Measurements from ENCODE around the gene MINDY4.

Gene MINDY4

DNA sequence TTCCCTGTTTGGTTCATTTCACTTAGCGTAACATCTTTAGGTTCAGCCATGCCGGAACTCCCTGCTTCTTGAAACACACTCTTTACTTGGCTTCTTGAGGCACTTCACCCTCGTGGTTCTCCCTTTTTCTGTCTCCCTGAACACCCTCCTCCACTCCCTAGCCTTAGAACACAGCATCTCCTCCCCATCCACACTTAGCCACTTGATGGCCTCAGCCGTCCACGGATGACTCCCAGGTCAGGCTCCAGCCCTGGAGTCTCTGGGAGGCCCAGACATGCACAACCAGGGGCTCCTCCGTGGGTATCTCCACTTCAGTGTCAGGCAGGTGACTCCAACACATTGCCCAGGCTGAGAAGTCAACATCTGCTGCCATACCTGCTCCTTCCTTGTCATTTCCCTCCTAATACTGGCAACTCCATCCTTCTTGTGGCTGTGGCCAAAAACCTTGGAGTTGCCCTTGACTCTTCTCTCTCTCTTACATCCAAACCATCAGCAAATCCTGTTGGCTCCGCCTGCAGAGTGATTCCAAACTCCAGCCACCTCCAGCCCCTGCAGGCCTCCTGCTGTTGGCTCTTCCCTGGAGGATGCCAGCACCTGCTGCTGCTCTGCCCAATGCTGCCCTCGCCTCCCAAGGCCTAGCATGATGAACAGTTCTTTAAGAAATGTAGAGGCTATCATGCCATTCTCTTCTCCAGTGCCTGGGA, 27.7 kb upstream of the MINDY4 start:
- DNase-seq: no peak

DNA sequence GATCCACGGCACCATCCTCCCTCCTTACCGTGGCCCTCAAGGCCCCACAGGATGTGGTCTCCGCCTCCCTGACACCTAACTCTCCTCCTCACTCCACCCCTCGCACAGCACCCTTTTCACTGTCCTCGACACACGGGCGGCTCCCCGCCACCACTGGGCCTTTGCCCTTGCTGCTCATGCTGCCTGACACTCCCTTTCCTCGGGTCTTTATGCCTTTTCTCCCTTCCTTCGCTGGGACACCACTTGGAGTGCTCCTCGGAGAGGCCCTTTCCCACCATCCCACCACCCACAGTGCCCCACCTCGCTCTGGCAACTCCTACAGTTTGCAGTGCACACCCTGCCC, 27.2 kb upstream of the MINDY4 start:
- peak in 1 of 2 donors; percentile 11 for DNase-seq

DNA sequence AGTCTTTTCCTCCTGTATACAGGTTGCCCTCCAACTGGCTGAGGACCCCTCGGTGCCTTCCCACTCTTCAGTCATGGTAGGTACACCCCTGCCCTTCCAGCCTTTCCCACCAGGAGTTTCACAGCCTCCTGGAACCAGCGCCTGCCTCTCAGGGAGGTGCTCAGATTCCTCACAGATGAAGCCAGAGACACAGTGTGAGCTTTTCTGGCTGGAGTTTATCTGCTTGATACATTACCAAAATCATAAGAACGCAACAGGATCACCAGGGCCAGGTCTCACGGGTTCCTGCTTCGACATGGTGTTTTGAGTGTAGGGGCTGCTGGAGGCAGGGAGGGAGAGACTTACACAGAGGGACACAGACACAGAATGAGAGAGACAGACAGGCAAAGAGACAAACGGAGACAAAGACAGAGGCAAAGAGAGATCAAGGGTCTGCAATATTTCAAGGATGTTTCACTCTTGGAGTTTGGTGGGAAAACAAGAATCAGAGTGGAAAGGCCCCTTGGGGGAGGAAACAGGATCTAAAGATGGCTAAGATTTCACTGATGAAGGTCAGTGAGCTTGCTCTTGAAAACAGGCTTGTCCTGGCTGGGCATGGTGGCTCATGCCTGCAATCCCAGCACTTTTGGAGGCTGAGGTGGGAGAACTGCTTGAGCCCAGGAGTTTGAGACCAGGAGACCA, 25.8 kb upstream of the MINDY4 start:
- no peak for DNase-seq

DNA sequence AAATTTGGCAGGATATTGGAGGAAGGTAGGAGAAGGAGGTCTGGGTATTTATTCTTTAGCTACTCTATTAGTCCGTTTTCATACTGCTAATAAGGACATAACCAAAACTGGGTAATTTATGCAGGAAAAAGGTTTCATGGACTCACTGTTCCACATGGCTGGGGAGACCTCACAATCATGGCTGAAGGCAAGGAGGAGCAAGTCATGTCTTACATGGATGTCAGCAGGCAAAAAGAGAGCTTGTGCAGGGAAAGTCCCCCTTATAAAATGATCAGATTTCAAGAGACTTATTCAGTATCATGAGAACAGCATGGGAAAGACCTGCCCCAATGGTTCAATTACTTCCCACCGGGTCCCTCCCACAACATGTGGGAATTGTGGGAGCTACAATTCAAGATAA, 21.2 kb upstream of the MINDY4 start:
- no peak for DNase-seq

DNA sequence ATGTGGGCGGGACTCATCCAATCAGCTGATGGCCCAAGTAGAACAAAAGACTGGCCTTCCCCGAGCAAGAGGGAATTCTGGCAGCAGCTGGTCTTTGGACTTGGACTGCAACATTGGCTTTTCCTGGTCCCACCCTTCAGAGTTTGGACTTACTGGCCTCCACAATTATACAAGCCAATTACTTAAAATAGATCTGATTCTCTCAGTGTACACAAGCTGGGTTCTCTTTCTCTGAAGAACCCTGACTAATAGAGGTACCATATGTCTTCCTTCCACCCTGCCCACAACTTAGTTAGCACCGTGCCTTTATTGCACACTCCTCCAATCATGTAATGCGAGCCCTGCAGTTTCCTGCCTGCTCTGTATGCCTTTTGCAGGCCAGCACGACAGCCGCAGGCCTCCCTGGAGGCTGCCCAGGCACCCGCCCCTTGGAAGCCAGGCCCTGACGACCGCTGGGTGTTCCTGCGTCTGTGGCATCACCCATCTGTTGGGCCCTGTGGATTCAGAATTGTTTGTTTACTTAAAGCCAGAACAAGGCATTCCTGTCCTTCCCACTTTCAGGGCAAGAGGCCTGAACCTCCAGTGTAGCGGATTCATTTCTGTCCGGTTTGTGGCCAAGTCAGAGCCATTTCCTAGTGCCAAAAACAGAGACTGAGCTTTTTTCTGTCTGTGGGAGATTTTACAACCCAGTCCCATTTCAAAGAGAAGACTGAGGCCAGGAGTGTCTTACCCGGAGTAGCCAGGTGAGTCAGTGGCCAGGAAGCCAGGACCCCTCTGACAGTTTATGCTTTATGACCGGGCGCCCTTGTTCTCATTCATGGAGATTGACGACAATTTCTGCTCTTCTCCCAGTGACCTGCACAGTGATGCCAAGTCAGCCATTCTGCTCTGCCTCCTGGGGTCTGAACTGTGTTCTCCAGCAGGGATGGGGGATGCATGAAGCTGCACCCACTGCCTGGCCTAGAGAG, 20.2 kb upstream of the MINDY4 start:
- DNase-seq: no peak

- no peak for DNase-seq
These were observed 19.4 kb upstream of the MINDY4 start, which contains the start of gene INMT for GRCh38 chr7:30751696-30752273. Gene INMT, plus strand, starts transcription at chr7:30752135. Its CDS starts 16 bp downstream, at chr7:30752151.

DNA sequence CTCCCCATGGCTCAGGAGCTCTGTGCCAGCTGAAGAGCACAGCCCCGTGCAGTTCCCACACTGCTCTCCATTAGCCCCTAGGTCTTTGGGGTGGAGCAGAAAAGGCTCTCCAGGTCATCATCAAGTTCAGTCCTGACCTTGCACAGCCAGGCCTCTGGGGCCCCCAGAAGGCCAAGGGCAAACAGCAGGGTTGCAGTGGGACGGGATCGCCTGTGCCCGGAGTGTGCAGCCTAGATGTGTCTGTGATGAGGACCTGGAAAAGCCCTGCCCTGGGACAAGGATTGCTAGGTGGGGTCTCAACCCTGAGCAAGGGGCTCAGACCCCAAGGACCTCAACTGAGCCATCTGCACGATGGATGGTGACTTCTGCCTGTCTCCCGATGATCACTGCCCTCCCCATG, 18.7 kb upstream of the MINDY4 start:
- no peak for DNase-seq

DNA sequence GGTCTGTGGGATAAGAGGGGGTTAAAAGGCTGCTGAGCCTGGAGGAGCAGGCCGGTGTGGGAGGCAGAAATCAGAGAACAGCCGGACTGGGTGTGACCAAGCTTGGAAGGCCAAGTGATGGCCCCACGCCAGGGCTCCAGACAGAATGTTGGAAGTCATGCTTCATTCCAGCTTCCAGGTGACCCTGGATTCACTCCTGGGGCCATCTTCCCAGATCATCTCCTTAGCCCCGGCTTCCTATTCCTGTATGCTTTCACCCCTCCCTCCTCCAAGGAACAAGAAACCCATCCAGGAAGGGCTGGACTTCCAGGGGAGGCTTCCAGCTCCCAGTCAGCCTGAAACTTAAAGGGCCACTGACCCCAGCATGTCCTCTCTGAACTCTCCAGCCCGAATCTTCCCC, 18.2 kb upstream of the MINDY4 start:
- no peak for DNase-seq

DNA sequence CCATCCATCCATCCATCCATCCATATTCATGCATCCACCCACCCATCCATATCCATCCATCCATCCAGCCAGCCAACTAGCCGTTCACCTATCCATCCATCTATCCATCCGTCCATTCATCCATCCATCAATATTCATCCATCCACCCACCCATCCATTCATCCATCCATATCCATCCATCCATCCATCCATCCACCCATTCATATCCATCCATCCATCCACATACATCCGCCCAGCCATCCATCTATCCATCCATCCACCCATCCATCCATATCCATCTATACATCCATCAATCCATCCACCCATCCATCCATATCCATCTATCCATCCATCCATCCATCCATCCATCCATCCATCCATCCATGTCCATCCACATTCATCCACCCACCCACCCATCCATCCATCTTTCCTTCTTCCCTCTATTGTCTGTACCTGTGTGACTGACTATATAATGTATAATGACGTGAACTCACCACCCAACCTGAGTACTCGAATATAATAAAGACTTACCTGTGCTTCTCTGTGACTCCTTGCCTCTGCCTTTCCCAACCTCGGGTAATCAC, 16.8 kb upstream of the MINDY4 start:
- DNase-seq: no peak

DNA sequence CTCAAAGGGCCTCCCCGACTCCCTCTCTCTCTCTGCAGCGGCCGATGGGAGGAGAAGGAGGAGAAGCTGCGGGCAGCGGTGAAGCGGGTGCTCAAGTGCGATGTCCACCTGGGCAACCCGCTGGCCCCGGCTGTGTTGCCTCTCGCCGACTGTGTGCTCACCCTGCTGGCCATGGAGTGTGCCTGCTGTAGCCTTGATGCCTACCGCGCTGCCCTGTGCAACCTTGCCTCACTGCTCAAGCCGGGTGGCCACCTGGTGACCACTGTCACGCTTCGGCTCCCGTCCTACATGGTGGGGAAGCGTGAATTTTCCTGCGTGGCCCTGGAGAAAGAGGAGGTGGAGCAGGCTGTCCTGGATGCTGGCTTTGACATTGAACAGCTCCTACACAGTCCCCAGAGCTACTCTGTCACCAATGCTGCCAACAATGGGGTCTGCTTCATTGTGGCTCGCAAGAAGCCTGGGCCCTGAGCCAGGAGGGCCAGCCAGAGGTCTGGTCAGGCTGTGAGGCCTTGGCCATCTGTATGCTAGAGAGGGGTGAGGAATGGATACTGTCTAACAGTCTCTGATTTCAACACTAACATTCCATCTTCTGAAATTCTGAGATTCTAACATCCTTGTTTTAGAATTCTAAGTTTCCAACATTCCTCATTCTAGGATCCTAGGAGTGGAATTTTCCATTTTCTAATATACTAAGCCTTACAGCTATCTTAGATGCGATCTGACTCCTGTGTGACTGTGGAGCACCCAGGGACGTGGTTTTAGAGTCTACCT, 15.6 kb upstream of the MINDY4 start:
- no peak for DNase-seq

DNA sequence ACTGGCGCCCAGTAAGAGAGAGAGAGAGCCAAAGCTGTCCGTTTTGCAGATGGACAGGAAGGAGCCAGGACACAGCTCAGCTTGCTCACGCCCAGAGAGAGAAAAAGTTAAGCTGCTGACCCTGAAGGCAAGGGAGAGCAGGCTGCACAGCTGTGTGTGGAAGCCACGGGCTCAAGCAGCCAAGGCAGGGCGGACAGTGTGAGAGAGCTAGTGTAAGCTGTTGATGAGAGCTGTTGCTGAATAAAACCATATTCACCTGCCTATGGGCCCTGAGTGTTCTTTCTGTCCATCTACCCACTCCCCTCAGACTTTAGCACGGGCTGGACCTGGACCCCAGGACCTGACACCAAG, 13.9 kb upstream of the MINDY4 start:
- DNase-seq: no peak

DNA sequence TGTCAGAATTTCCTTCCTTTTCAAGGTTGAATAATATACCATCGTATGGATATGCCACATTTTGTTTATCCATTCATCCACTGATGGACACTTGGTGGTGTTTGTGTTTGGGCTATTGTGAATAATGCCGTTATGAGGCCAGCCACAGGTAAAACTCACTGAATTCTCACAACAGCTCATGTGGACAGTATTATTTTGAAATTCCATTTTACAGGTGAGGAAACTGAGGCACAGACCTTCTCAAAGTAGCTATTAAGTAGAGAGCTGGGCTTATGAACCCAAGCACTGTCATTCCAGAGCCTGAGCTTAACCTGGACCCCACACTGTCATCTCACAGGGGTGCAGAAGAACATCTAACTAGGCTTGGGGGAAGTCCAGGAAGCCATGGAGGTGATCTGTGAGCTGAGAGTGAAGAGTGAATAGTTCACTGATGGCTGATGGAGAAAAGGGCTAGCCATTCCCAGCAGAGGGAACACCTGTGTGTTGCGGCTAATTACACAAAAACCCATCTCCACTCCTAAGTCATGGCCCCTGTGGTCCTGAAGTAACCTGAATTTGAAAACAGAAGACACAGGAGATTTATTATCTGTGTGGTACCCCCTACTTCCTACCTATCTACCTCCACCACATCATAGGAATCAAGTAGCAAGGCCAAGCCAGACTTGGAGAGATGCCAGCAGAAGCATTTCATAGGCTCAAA, 10.6 kb upstream of the MINDY4 start:
- no peak for DNase-seq

GRCh38 chr7:30761214-30762156, 9.7 kb upstream of the MINDY4 start:
- no peak for DNase-seq

DNA sequence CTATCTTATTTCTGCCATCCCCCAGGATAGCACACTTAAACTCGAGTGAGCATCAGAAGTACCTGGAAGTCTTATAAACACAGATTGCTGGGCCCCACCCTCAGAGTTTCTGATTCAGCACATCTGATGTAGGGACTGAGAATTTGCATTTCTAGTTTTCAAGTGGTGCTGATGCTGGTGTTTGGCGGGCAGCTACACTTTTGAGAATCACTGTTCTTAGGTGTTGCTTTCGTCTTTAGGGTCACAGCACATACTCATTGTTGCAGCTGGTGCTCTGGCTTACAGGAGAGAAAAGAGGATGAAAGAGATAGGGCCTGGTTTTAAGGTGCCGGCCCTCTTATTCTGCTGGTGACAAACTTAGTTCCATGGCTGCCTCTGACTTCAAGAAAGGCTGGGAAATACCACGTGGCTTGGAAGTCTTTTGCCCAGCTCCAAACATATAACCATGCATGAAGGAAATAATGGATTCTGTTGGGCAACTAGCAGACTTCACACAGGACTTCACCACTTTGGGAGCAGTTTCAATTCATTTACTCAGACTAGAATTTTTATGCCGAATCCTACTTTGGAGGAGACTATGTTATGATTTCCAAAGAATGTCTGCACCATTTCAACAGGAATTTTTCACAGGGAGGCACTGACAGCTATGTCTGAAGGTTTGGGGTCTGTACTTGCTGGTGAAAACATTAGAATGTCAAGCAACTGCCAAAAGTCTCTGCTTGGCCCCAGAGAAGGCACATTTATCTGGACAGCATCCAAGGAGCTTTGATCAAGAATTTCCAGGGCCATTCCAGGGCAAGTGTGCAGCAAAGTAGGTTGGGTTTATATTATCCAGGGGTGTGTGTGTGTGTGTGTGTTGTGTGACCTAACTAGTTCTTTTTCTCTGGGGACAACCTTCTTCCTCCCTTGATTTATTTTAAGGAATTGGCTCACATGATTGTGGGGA, 6.9 kb upstream of the MINDY4 start:
- no peak for DNase-seq

DNA sequence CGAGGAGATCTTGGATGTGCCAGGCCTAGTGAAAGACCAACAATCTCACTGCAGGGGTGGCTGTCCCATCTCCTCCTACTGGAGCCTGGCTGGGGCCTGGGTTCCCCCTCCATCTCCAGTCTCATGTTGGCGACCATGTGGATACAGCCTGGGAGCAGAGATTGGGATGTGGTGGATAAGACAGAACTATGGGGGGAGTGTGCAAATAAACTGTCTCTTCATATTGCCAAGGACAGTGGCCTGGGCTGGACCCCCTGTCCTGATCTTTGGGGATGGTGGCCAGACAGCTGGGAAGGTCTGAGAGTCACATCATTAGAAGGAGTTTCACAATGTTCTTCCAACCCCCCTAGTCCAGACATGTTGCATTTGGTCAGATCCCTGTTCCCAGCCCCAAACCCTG, 5.8 kb upstream of the MINDY4 start:
- no peak for DNase-seq

DNA sequence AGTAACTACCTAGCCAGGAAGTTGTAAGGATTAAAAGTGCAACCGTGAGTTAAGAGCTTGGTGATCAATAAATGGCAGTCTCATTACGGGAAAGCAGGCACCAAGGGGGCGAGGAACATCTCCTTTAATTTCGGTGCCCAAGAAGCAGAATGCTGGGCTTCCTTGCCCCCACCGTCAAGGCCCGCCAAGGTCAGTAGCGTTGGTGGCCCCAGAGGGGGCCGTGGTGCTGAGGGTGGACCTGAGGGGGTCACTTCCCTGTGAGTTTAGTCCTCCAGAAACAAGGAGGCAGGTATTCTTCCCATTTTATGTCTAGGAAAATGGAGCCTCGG, 408 bp upstream of the MINDY4 start:
- no peak for DNase-seq

GRCh38 chr7:30771880-30772425, 736 bp downstream of the MINDY4 start:
- no peak for DNase-seq

GRCh38 chr7:30772984-30773383, 1.8 kb downstream of the MINDY4 start:
- DNase-seq: no peak

- DNase-seq: no peak
These were observed 4.8 kb downstream of the MINDY4 start for GRCh38 chr7:30775992-30776391.
